SH-SY5Y (cell line): ENCODE data around the gene GALNT9.

Experiments
- GATA2 ChIP-seq: IDR thresholded peaks from 2 replicates; pipeline ENCODE4 v1.6.1; 2011; ENCODE audit warnings: mild to moderate bottlenecking, low read depth, low read length
- GATA3 ChIP-seq: IDR thresholded peaks from 2 replicates; pipeline ENCODE4 v1.6.1; 2011; ENCODE audit warnings: low read depth, mild to moderate bottlenecking, low read length, moderate library complexity

GRCh38 chr12:132167611-132168310 lies 161.6 kb downstream of the GALNT9 start:
- TF ChIP-seq GATA3 = no peak
- no peak for TF ChIP-seq GATA2
